Neuronal stem cell (in vitro differentiated cells): ENCODE data around the gene PDGFC.

Experiments
- DNase-seq: peaks from one replicate; pipeline ENCODE4 v3.0.0-alpha.2; 2013; ENCODE audit warnings: low spot score
- H2AFZ ChIP-seq: one replicate; pipeline ENCODE4 v1.6.1; 2013; ENCODE audit warnings: mild to moderate bottlenecking, low read length, inconsistent platforms
- H2AK5ac ChIP-seq: 2 replicates; pipeline ENCODE4 v1.6.1; 2013; ENCODE audit warnings: low read depth, mild to moderate bottlenecking, inconsistent platforms, low read length, moderate library complexity, mixed read lengths
- H2BK120ac ChIP-seq: 2 replicates; pipeline ENCODE4 v1.6.1; 2013; ENCODE audit warnings: low read depth, mild to moderate bottlenecking, inconsistent platforms, low read length, moderate library complexity, mixed read lengths
- H2BK12ac ChIP-seq: one replicate; pipeline ENCODE4 v1.6.1; 2013; ENCODE audit warnings: low read length, inconsistent platforms
- H2BK15ac ChIP-seq: 2 replicates; pipeline ENCODE4 v1.6.1; 2013; ENCODE audit warnings: mild to moderate bottlenecking, low read length, inconsistent platforms, mixed read lengths
- H2BK5ac ChIP-seq: one replicate; pipeline ENCODE4 v1.6.1; 2013; ENCODE audit warnings: inconsistent platforms, mild to moderate bottlenecking, low read length, moderate library complexity
- H3K14ac ChIP-seq: one replicate; pipeline ENCODE4 v1.6.1; 2013; ENCODE audit warnings: low read length, inconsistent platforms
- H3K18ac ChIP-seq: 2 replicates; pipeline ENCODE4 v1.6.1; 2013; ENCODE audit warnings: low read length, inconsistent platforms
- H3K23ac ChIP-seq: 2 replicates; pipeline ENCODE4 v1.6.1; 2013; ENCODE audit warnings: low read depth, mild to moderate bottlenecking, mixed read lengths, low read length, inconsistent platforms; ENCODE audit not compliant: poor library complexity
- H3K27ac ChIP-seq: replicated peaks from 3 replicates; pipeline ENCODE4 v1.5.1; 2013; ENCODE audit warnings: low read length, inconsistent platforms
- H3K27me3 ChIP-seq, 3 experiments: 2 replicates each; pipeline ENCODE4 v1.6.1; 2013; ENCODE audit warnings: low read length in 3 of 3, mild to moderate bottlenecking in 2 of 3, inconsistent platforms in 1 of 3, low read depth in 1 of 3, mixed read lengths in 1 of 3, moderate library complexity in 1 of 3; ENCODE audit not compliant: control insufficient read depth in 3 of 3, insufficient read depth in 3 of 3
- H3K36me3 ChIP-seq, 2 donors: replicated peaks in 1 of 2; 2 replicates each; pipeline ENCODE4 v1.6.1; 2013; ENCODE audit warnings: low read length in 2 of 2; ENCODE audit not compliant: control insufficient read depth in 2 of 2, insufficient read depth in 2 of 2
- H3K4ac ChIP-seq: 2 replicates; pipeline ENCODE4 v1.6.1; 2013; ENCODE audit warnings: inconsistent platforms, mild to moderate bottlenecking, low read length, moderate library complexity
- H3K4me1 ChIP-seq, 2 donors: 1 replicate in 1 of 2; 2 replicates in 1 of 2; pipeline ENCODE4 v1.6.1; 2013; ENCODE audit warnings: low read length in 2 of 2, low read depth in 1 of 2; ENCODE audit not compliant: control insufficient read depth in 2 of 2, insufficient read depth in 1 of 2
- H3K4me2 ChIP-seq: one replicate; pipeline ENCODE4 v1.6.1; 2013; ENCODE audit warnings: mild to moderate bottlenecking, low read length, inconsistent platforms; ENCODE audit not compliant: insufficient read depth, poor library complexity, severe bottlenecking
- H3K4me3 ChIP-seq, 2 donors: 2 replicates each; pipeline ENCODE4 v1.5.1; 2013; ENCODE audit warnings: low read length in 2 of 2, mild to moderate bottlenecking in 2 of 2, inconsistent platforms in 1 of 2, moderate library complexity in 1 of 2
- H3K79me1 ChIP-seq: one replicate; pipeline ENCODE4 v1.6.1; 2013; ENCODE audit warnings: low read depth, mild to moderate bottlenecking, inconsistent platforms, low read length, moderate library complexity
- H3K9ac ChIP-seq: one replicate; pipeline ENCODE4 v1.6.1; 2013; ENCODE audit warnings: mild to moderate bottlenecking, low read depth, low read length, inconsistent platforms; ENCODE audit not compliant: poor library complexity
- H3K9me3 ChIP-seq, 2 donors: replicated peaks in 1 of 2; 2 replicates each; pipeline versions ENCODE3 to v1.6.1; 2013; ENCODE audit warnings: low read length in 2 of 2, mild to moderate bottlenecking in 2 of 2, inconsistent platforms in 1 of 2, low read depth in 1 of 2, mixed read lengths in 1 of 2, moderate library complexity in 1 of 2; ENCODE audit not compliant: control insufficient read depth in 2 of 2, insufficient read depth in 1 of 2
- H4K8ac ChIP-seq: one replicate; pipeline ENCODE4 v1.6.1; 2013; ENCODE audit warnings: low read depth, mild to moderate bottlenecking, inconsistent platforms, low read length, moderate library complexity
- H4K91ac ChIP-seq: one replicate; pipeline ENCODE4 v1.6.1; 2013; ENCODE audit warnings: low read length, low read depth, mild to moderate bottlenecking, inconsistent platforms; ENCODE audit not compliant: poor library complexity
- WGBS, 2 donors: extraction: QIAGEN DNeasy Blood & Tissue Kit; methylation state at CpG; one replicate each; pipeline ENCODE4 v1.1.7; 2013; ENCODE audit warnings: missing lambda C conversion rate in 2 of 2, mixed read lengths in 1 of 2; ENCODE audit not compliant: insufficient read length in 2 of 2, insufficient replicate concordance in 1 of 2; ENCODE audit errors: extremely low coverage in 2 of 2; 5-methylcytosine and 5-hydroxymethylcytosine counted together

The PDGFC gene

DNA sequence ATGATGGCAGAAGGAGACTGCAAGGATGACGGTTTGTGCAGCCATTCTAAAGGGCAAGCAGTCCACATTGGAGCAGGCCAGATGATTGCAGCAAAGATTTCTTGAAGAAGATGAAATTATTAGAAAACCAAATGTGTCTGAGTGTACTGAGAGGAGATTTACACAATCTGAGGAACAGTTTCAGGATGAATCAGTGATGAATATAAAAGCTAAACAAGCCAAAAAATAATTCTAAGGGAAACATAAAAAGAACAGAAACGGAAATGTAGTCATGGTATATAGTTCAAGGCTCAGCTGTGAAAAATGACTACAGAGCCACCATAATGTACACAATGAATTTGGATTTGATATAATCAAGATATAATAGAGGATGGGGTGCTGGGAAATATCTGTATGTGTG is 168.5 kb downstream of the PDGFC start:
- Histone ChIP-seq H2BK12ac (no peak overlapping the region), H3K18ac (no peak overlapping the region)

DNA sequence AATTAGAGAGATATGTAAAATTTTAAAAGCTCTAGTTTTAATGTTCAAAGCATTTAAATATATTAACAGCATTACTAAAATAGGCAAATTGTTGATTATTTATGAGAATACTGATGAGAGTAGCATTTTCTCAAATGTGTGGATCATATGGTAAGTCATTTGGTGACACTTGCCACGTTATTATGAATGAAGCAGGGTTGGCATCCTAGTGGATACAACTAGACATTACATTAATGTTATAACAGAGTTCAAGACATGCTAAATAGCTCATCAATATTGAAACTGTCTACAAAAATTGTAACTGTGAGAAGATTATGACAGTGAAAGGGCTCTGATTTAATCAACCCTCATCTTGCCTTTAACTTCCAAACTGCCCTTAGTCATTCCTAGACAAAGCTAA is 171.1 kb downstream of the PDGFC start:
- Histone ChIP-seq H2AFZ (no peak overlapping the region), H3K18ac (no peak overlapping the region), H3K9ac (no peak overlapping the region), H3K4me1 (peaks cover 0 to 2% of the 10 kb centered on the region in 2 donors), H2AK5ac (no peak overlapping the region), H3K4me3 (no peak overlapping the region), H3K23ac (no peak overlapping the region), H3K27ac (no peak overlapping the region), H2BK5ac (no peak overlapping the region), H3K79me1 (no peaks in the 10 kb centered on the region), H3K4me2 (no peak overlapping the region), H2BK120ac (no peak overlapping the region), H2BK15ac (no peak overlapping the region), H3K36me3 (no peaks in the 10 kb centered on the region), H4K91ac (no peak overlapping the region), H3K14ac (no peak overlapping the region), H3K27me3 (no peaks in the 10 kb centered on the region), H2BK12ac (no peak overlapping the region), H4K8ac (no peak overlapping the region), H3K4ac (no peak overlapping the region), H3K9me3 (no peaks in the 10 kb centered on the region)
- DNase-seq = no peak
- no CpG with 5 or more reads among the region's 1 CpG for WGBS, 2 donors

More for the DNA sequence above, 168.5 kb downstream of the PDGFC start:
- H2AK5ac ChIP-seq = no peak overlapping the region
- H4K8ac ChIP-seq = no peak overlapping the region
- DNase-seq = no peak
- H3K4me2 ChIP-seq = no peak overlapping the region
- H3K23ac ChIP-seq = no peak overlapping the region
- H3K9me3 ChIP-seq = no peaks in the 10 kb centered on the region
- H4K91ac ChIP-seq = no peak overlapping the region
- peaks cover 3 to 5% of the 10 kb centered on the region in 2 donors for H3K4me1 ChIP-seq
- no peak overlapping the region for H2BK120ac ChIP-seq
- H3K9ac ChIP-seq = no peak overlapping the region
- no peak overlapping the region for H3K27ac ChIP-seq
- H3K27me3 ChIP-seq = no peaks in the 10 kb centered on the region
- no peak overlapping the region for H2AFZ ChIP-seq
- no peak overlapping the region for H2BK5ac ChIP-seq
- H3K36me3 ChIP-seq = no peaks in the 10 kb centered on the region
- H3K4ac ChIP-seq = no peak overlapping the region
- no peak overlapping the region for H3K14ac ChIP-seq
- no peaks in the 10 kb centered on the region for H3K79me1 ChIP-seq
- no peak overlapping the region for H2BK15ac ChIP-seq
- H3K4me3 ChIP-seq = no peak overlapping the region
- no CpG with 5 or more reads among the region's 2 CpGs for WGBS, 2 donors

DNA sequence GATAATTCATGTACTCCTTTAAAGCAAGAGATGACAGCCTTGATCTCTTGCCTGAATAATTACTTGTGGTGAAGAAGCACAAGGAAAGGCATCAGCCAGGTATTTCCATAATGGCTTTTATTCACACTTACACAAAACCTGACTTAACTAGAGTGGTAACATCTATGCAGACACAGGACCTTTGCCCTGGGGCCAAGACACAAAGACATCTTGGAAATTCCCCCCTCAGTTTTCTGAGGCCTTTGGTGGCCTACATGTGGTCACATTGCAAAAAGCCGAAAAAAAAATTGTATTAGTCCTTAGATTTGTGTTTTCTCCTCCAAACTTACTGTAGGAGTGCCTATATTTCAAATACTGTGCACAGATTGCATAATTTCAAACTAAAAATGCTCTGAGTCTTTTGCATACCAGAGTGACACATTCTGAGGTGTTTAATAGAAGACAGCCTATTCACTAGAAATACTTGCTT is 172.4 kb downstream of the PDGFC start:
- H3K4me1 ChIP-seq = peaks cover 0 to 2% of the 10 kb centered on the region in 2 donors
- no peak for DNase-seq
- no peak overlapping the region for H3K4ac ChIP-seq
- H3K23ac ChIP-seq = no peak overlapping the region
- no peak overlapping the region for H3K14ac ChIP-seq
- no peak overlapping the region for H3K4me2 ChIP-seq
- H3K9me3 ChIP-seq = no peaks in the 10 kb centered on the region
- no peak overlapping the region for H2BK5ac ChIP-seq
- no peak overlapping the region for H4K91ac ChIP-seq
- WGBS, 2 donors = no CpG with 5 or more reads among the region's 1 CpG
- no peak overlapping the region for H2AFZ ChIP-seq
- no peak overlapping the region for H3K9ac ChIP-seq
- no peak overlapping the region for H2AK5ac ChIP-seq
- H2BK120ac ChIP-seq = no peak overlapping the region
- no peaks in the 10 kb centered on the region for H3K79me1 ChIP-seq
- no peaks in the 10 kb centered on the region for H3K27me3 ChIP-seq
- no peak overlapping the region for H3K4me3 ChIP-seq
- H3K18ac ChIP-seq = no peak overlapping the region
- no peak overlapping the region for H2BK12ac ChIP-seq
- no peaks in the 10 kb centered on the region for H3K36me3 ChIP-seq
- H3K27ac ChIP-seq = no peak overlapping the region
- no peak overlapping the region for H4K8ac ChIP-seq
- no peak overlapping the region for H2BK15ac ChIP-seq

DNA sequence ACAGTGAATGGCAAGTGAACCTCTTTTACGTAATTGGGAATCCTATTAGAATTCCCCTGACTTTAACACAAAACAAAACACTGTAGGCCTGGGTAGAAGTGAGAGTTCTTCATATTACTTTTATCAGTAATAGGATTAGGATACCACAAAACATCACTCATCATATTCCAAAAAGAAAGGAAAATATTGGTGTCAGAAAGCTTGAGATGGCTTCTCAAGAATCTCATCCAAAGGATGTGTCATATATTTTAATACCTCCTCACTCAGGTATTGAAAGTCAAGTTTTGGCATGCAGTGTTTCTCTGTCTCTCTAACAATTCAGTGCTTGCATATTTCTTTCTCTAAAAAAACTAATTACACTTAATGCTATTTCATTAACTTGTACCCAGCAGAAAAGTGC is 173.2 kb downstream of the PDGFC start:
- no peak overlapping the region for H3K4me3 ChIP-seq
- no peak for DNase-seq
- no CpG with 5 or more reads among the region's 1 CpG for WGBS, 2 donors
- H2BK15ac ChIP-seq = no peak overlapping the region
- H3K18ac ChIP-seq = no peak overlapping the region
- H2AK5ac ChIP-seq = no peak overlapping the region
- H3K23ac ChIP-seq = no peak overlapping the region
- no peaks in the 10 kb centered on the region for H3K27me3 ChIP-seq
- no peaks in the 10 kb centered on the region for H3K9me3 ChIP-seq
- H2BK120ac ChIP-seq = no peak overlapping the region
- no peak overlapping the region for H2BK5ac ChIP-seq
- no peak overlapping the region for H2AFZ ChIP-seq
- H3K14ac ChIP-seq = no peak overlapping the region
- H2BK12ac ChIP-seq = no peak overlapping the region
- no peak overlapping the region for H3K4me2 ChIP-seq
- no peak overlapping the region for H3K4ac ChIP-seq
- no peak overlapping the region for H4K91ac ChIP-seq
- H3K79me1 ChIP-seq = no peaks in the 10 kb centered on the region
- peaks cover 0 to 2% of the 10 kb centered on the region in 2 donors for H3K4me1 ChIP-seq
- H3K9ac ChIP-seq = no peak overlapping the region
- no peaks in the 10 kb centered on the region for H3K36me3 ChIP-seq
- no peak overlapping the region for H3K27ac ChIP-seq
- no peak overlapping the region for H4K8ac ChIP-seq
